MM.1S (cell line): ENCODE results near the gene ZSCAN20.

Experiments used
- EZH2 ChIP-seq: fragments of 300-600 bp; sonication (generic); optimal IDR thresholded peaks from 2 replicates; pipeline ENCODE3; 2017; ENCODE audit warnings: low read depth, mild to moderate bottlenecking, antibody characterized with exemption, low read length, mixed read lengths
- TF ChIP-seq, protein P1 (sequence below): fragments of 300-600 bp; sonication (generic); IDR thresholded peaks from 2 replicates; pipeline ENCODE4 v1.5.1; 2016; ENCODE audit warnings: antibody characterized with exemption, low read length, mixed read lengths

DNA sequence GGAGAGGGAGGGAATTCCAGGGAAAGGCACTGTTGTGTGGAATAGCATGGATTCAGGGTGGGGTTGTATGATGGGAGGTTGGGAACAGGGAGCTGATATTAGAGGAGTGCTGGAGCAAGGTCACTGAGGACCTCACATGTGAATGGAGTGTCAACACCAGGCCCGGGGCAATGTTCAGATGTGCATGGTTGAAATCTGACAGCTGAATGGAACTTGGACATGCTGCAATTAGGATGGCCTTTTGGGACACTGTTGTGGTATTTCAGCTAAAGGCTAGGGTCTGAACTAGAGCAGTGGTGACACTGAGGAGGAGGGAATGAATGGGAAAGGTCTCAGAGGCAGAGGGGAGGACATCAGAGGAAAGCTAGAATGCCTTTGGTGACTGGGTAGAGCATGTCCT lies 25.0 kb downstream of the ZSCAN20 start:
- TF ChIP-seq, protein P1, sequence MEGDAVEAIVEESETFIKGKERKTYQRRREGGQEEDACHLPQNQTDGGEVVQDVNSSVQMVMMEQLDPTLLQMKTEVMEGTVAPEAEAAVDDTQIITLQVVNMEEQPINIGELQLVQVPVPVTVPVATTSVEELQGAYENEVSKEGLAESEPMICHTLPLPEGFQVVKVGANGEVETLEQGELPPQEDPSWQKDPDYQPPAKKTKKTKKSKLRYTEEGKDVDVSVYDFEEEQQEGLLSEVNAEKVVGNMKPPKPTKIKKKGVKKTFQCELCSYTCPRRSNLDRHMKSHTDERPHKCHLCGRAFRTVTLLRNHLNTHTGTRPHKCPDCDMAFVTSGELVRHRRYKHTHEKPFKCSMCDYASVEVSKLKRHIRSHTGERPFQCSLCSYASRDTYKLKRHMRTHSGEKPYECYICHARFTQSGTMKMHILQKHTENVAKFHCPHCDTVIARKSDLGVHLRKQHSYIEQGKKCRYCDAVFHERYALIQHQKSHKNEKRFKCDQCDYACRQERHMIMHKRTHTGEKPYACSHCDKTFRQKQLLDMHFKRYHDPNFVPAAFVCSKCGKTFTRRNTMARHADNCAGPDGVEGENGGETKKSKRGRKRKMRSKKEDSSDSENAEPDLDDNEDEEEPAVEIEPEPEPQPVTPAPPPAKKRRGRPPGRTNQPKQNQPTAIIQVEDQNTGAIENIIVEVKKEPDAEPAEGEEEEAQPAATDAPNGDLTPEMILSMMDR: no peak
- TF ChIP-seq EZH2: no peak
